ENCODE results near the gene ACTN4.

Gene ACTN4

DNA sequence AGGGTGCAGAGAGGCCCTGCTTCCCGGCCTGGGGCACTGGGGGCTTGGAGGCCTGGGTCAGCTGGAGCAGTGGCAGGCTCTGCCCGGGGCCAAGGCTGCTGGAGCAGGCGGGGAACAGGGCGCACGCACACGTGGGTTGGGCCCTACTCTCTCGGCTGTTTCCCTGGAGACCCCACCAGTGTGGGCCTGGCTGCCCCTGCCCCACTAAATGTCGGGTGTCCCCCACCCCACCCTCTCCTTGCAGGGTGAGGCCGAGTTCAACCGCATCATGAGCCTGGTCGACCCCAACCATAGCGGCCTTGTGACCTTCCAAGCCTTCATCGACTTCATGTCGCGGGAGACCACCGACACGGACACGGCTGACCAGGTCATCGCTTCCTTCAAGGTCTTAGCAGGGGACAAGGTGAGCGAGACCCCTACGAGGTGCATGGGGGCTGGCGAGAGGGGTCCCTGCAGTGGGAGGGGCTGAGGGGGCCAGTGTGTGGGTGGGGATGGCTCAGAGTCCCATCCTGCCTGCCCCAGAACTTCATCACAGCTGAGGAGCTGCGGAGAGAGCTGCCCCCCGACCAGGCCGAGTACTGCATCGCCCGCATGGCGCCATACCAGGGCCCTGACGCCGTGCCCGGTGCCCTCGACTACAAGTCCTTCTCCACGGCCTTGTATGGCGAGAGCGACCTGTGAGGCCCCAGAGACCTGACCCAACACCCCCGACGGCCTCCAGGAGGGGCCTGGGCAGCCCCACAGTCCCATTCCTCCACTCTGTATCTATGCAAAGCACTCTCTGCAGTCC, 81.5 kb downstream of the ACTN4 start:
- no peak overlapping the region for H3K27ac Mint-ChIP-seq
- H3K36me3 Mint-ChIP-seq (ENCODE audit: low read depth): peaks cover 57% of the 10 kb centered on the region

DNA sequence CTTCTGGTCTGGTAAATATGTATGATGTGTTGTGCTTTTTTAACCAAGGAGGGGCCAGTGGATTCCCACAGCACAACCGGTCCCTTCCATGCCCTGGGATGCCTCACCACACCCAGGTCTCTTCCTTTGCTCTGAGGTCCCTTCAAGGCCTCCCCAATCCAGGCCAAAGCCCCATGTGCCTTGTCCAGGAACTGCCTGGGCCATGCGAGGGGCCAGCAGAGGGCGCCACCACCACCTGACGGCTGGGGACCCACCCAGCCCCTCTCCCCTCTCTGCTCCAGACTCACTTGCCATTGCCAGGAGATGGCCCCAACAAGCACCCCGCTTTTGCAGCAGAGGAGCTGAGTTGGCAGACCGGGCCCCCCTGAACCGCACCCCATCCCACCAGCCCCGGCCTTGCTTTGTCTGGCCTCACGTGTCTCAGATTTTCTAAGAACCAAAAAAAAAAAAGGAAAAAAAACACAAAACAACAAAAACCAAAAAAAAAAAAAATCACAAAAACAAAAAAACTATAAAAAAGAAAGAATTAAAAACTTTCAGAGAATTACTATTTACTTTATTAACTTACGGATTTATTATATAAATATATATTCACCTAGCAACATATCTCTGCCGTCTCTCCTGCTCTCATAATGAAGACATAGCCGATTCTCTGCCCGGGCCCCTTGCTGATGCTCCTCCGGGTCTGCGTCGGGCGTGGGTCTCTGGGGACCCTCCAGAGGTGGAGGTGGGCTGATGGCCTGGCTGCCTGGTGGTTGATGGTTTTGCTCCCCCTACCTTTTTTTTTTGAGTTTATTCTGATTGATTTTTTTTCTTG, 82.4 kb downstream of the ACTN4 start:
- Mint-ChIP-seq H3K4me3 (no peak overlapping the region), H3K9me3 (no peaks in the 10 kb centered on the region), H3K27ac (peak overlapping the region; percentile 73), H3K27me3 (no peaks in the 10 kb centered on the region), H3K36me3 (ENCODE audit: low read depth) (peaks cover 49% of the 10 kb centered on the region), H3K4me1 (ENCODE audit: low read depth) (peaks cover 31% of the 10 kb centered on the region)
- DNase-seq: peak; percentile 85

More for the DNA sequence above, 81.5 kb downstream of the ACTN4 start:
- Mint-ChIP-seq H3K4me1 (ENCODE audit: low read depth) (peaks cover 22% of the 10 kb centered on the region), H3K27me3 (no peaks in the 10 kb centered on the region), H3K9me3 (no peaks in the 10 kb centered on the region), H3K4me3 (no peak overlapping the region)
- DNase-seq: no peak

- Mint-ChIP-seq H3K4me1 (ENCODE audit: low read depth) (peaks cover 37% of the 10 kb centered on the region), H3K27ac (peak overlapping the region; percentile 52), H3K27me3 (no peaks in the 10 kb centered on the region), H3K4me3 (no peak overlapping the region), H3K36me3 (ENCODE audit: low read depth) (peaks cover 44% of the 10 kb centered on the region), H3K9me3 (no peaks in the 10 kb centered on the region)
- DNase-seq: no peak
These were observed 83.0 kb downstream of the ACTN4 start for GRCh38 chr19:38730470-38730730.

- peaks cover 36% of the 10 kb centered on the region for H3K4me1 Mint-ChIP-seq (ENCODE audit: low read depth)
- no peaks in the 10 kb centered on the region for H3K27me3 Mint-ChIP-seq
- H3K4me3 Mint-ChIP-seq: no peak overlapping the region
- H3K9me3 Mint-ChIP-seq: no peaks in the 10 kb centered on the region
- DNase-seq: no peak
- H3K36me3 Mint-ChIP-seq (ENCODE audit: low read depth): peaks cover 38% of the 10 kb centered on the region
- H3K27ac Mint-ChIP-seq: peak overlapping the region; percentile 52
These were observed 83.5 kb downstream of the ACTN4 start for GRCh38 chr19:38730731-38731589.

DNA sequence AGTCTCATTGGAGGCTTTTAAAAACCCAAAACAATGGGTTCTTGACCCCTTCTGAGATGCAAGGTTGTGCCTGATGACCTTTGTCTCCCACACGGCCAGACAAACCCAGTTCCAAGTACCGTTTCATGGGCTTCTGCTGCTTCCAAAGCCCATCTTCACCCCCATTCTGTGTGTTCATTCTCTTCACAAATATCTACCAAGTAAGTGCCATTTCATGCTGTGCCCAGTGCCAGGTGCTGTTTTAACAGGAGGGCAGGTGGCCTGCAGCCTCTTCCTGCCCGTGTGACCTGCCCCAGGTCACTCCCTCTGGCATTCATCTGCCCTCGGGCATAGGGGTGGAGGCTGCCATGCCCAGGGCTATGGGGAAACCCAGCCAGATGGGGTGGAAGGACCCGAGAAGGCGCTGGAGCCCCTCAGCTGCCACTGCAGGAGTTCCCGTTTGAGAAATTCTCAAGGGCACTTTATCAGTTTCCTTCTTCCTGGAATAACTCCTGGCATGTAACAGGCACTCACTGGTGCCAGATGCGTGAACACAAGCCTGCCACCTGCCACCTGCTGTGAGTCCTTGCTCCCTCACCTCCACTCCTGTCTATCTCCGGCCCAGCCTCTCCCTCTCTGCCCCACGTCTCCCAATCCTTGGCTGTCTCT, 84.3 kb downstream of the ACTN4 start:
- Mint-ChIP-seq H3K4me3 (no peak overlapping the region), H3K9me3 (no peaks in the 10 kb centered on the region), H3K36me3 (ENCODE audit: low read depth) (peaks cover 30% of the 10 kb centered on the region), H3K27me3 (peaks cover 2% of the 10 kb centered on the region), H3K27ac (no peak overlapping the region), H3K4me1 (ENCODE audit: low read depth) (peaks cover 32% of the 10 kb centered on the region)
- DNase-seq: no peak

DNA sequence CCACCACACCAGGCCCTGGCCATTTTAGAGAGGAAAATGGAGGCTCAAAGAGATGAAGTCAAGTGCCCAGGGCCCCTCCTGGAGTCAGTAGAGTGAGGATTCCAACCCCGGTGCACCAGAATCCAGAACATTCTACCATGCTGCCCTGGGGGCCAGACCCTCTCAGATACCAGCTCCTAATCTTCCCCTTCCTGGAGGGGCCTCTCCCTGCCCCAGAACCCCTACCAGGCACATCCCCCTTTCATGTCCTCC, 85.7 kb downstream of the ACTN4 start:
- no peaks in the 10 kb centered on the region for H3K9me3 Mint-ChIP-seq
- H3K27ac Mint-ChIP-seq: peak overlapping the region; percentile 55
- H3K36me3 Mint-ChIP-seq (ENCODE audit: low read depth): peaks cover 17% of the 10 kb centered on the region
- peaks cover 35% of the 10 kb centered on the region for H3K4me1 Mint-ChIP-seq (ENCODE audit: low read depth)
- H3K4me3 Mint-ChIP-seq: no peak overlapping the region
- H3K27me3 Mint-ChIP-seq: peaks cover 7% of the 10 kb centered on the region
- DNase-seq: no peak

GRCh38 chr19:38733493-38734175, 86.2 kb downstream of the ACTN4 start:
- H3K27me3 Mint-ChIP-seq: peaks cover 7% of the 10 kb centered on the region
- H3K9me3 Mint-ChIP-seq: no peaks in the 10 kb centered on the region
- no peak for DNase-seq
- H3K4me1 Mint-ChIP-seq (ENCODE audit: low read depth): peaks cover 37% of the 10 kb centered on the region
- H3K36me3 Mint-ChIP-seq (ENCODE audit: low read depth): peaks cover 14% of the 10 kb centered on the region
- no peak overlapping the region for H3K4me3 Mint-ChIP-seq
- H3K27ac Mint-ChIP-seq: peak overlapping the region; percentile 85

GRCh38 chr19:38734176-38734425, 86.7 kb downstream of the ACTN4 start:
- H3K9me3 Mint-ChIP-seq: no peaks in the 10 kb centered on the region
- peaks cover 11% of the 10 kb centered on the region for H3K36me3 Mint-ChIP-seq (ENCODE audit: low read depth)
- H3K27ac Mint-ChIP-seq: peak overlapping the region; percentile 85
- no peak overlapping the region for H3K4me3 Mint-ChIP-seq
- peaks cover 38% of the 10 kb centered on the region for H3K4me1 Mint-ChIP-seq (ENCODE audit: low read depth)
- DNase-seq: no peak
- H3K27me3 Mint-ChIP-seq: peaks cover 7% of the 10 kb centered on the region

DNA sequence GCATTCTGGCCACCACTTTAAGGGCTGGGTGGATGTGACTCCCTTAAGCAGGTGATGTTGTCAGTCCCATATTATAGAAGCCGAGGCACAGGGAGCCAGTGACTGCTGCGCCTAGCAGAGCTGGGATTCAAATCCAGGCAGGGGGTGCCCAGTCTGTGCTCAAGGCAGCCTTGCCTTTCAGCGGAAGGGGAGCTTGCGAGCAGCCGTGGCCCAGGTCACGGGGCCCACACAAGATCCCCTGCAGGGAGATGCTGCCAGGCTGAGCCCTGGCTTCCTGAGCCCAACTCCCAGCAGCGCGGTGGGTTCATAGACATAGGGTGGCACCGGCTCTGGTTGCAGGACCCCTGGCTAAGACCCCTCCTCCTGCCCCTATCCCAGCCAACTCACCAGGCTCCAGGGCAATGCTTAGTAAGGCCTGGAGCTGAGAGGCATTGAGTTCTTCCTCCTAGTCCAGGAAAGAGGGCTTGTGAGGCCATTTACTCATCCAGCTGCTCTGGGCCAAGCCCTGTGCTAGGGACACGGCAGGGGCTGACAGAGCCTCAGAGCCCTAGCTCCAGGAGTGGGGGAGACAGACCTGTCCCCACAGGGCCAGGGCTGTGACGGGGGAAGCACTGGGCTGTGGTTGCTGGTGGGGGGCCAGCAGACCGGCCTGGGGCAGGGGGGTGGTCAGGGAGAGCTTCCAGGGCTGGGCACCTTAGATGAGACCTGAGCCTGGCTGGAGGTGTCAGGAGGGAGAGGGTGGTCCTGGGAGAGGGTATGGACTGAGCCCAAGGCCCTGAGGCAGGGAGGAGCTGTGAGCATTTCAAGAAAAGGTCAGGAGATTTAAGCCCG, 87.2 kb downstream of the ACTN4 start:
- Mint-ChIP-seq H3K36me3 (ENCODE audit: low read depth) (peaks cover 9% of the 10 kb centered on the region), H3K9me3 (no peaks in the 10 kb centered on the region), H3K27me3 (peaks cover 7% of the 10 kb centered on the region), H3K27ac (peak overlapping the region; percentile 85), H3K4me1 (ENCODE audit: low read depth) (peaks cover 40% of the 10 kb centered on the region), H3K4me3 (no peak overlapping the region)
- peak; percentile 55 for DNase-seq

GRCh38 chr19:38735257-38735686, 87.8 kb downstream of the ACTN4 start:
- Mint-ChIP-seq H3K4me3 (no peak overlapping the region), H3K4me1 (ENCODE audit: low read depth) (peaks cover 43% of the 10 kb centered on the region), H3K27me3 (peaks cover 7% of the 10 kb centered on the region), H3K9me3 (no peaks in the 10 kb centered on the region), H3K27ac (peak overlapping the region; percentile 85), H3K36me3 (ENCODE audit: low read depth) (peaks cover 4% of the 10 kb centered on the region)
- DNase-seq: peak; percentile 61

GRCh38 chr19:38736036-38736412, 88.6 kb downstream of the ACTN4 start:
- Mint-ChIP-seq H3K4me1 (ENCODE audit: low read depth) (peaks cover 43% of the 10 kb centered on the region), H3K27ac (peak overlapping the region; percentile 33), H3K9me3 (no peaks in the 10 kb centered on the region), H3K4me3 (peak overlapping the region; percentile 38), H3K36me3 (ENCODE audit: low read depth) (no peaks in the 10 kb centered on the region), H3K27me3 (peaks cover 7% of the 10 kb centered on the region)
- peak; percentile 73 for DNase-seq

DNA sequence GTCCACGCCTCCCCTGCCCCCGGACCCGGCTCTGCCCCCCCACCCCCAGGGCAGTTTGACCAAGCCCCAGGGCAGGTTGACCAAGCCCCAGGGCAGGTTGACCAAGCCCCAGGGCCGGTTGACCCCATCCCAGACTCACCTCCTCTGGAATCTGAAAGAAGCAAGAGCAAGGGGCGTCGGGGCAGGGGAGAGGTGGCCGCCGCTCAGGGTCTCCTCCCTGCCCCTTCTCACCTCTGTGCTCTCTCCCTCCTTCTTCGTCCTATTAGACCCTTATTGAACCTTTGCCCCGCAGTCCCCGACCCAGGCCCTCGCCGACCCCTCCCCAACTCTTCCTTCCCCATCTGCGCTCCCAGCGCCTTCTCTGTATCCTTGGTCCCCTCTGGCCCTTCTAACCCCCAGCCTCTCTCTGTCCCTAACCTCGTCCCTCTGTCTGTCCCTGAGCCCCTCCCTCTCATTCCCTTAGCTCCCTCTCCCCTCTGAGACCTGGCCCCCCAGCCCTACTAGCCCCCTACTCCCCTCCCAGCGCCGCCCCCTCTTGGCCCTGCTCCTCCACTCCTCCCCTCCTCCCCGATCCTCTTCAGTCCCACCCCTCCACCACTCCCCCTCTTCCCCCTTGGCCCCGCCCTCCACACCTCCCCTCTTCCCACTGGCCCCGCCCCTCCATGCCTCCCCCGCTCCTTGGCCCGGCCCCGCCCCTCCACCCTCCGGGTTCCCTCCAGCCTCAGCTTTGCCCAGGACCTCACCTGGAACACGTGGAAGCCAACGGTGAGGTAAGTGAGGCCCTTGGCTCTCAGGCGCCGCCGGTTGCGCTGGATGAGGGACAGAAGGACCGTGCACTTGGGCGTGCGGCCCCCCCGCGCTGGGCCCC, 89.2 kb downstream of the ACTN4 start:
- H3K9me3 Mint-ChIP-seq: no peaks in the 10 kb centered on the region
- H3K4me3 Mint-ChIP-seq: peak overlapping the region; percentile 31
- peak overlapping the region; percentile 22 for H3K27ac Mint-ChIP-seq
- peaks cover 43% of the 10 kb centered on the region for H3K4me1 Mint-ChIP-seq (ENCODE audit: low read depth)
- H3K36me3 Mint-ChIP-seq (ENCODE audit: low read depth): no peaks in the 10 kb centered on the region
- peak; percentile 74 for DNase-seq
- peaks cover 7% of the 10 kb centered on the region for H3K27me3 Mint-ChIP-seq
